Activated CD4-positive, alpha-beta memory T cell treated with anti-CD3 and anti-CD28 coated beads for 36 hours (primary cell): ENCODE results near the gene MVB12B. TPM values are rescaled to one million over a fixed set of nuclear protein-coding genes. Genes with fewer than 3 reads are reported as not detected.
"Not testable (repeated sequence)": the region's sequence is repeated elsewhere in the genome, so short reads cannot be mapped to it uniquely, and the experiment has no call there.

ENCODE experiments used
- CTCF ChIA-PET: fragments of 350-600 bp; sonication (Branson Sonifier 250); formaldehyde crosslinking; loops from one replicate; lab custom pipeline; 2021; ENCODE audit warnings: antibody characterized with exemption, inconsistent platforms; lab: Charles Lee
- POLR2A ChIA-PET: fragments of 350-600 bp; sonication (Branson Sonifier 250); formaldehyde crosslinking; loops from one replicate; lab custom pipeline; 2021; ENCODE audit warnings: antibody characterized with exemption; lab: Charles Lee
- DNase-seq: peaks from one replicate; pipeline ENCODE4 v3.0.0-alpha.2; 2020
- H3K27ac Mint-ChIP-seq: one replicate; pipeline ENCODE4 v1.8.0; 2021; ENCODE audit warnings: mixed read lengths
- H3K27me3 Mint-ChIP-seq: one replicate; pipeline ENCODE4 v1.8.0; 2021; ENCODE audit warnings: mixed read lengths
- H3K36me3 Mint-ChIP-seq: one replicate; pipeline ENCODE4 v1.8.0; 2021; ENCODE audit warnings: mixed read lengths
- H3K4me1 Mint-ChIP-seq: one replicate; pipeline ENCODE4 v1.8.0; 2021; ENCODE audit warnings: low read depth, mixed read lengths
- H3K4me3 Mint-ChIP-seq: one replicate; pipeline ENCODE4 v1.8.0; 2021; ENCODE audit warnings: mild to moderate bottlenecking, mixed read lengths
- H3K9me3 Mint-ChIP-seq: one replicate; pipeline ENCODE4 v1.8.0; 2021; ENCODE audit warnings: mixed read lengths
- intact Hi-C: fragments of 100-400 bp; cut with micrococcal nuclease; formaldehyde crosslinking; loops from one replicate; pipeline ENCODE4 v1.15.1; 2023
- total RNA-seq, 2 experiments: library from RNA; stranded (reverse); gene quantifications; one replicate each; pipeline ENCODE4 v1.2.3, GENCODE V29; 2021

MVB12B gene
- total RNA-seq, 2 experiments from 2014 or later, result 1.1 to 1.4 TPM

- CTCF ChIA-PET, result interaction anchor here (2.7 to 5.7 kb wide), 2 partner anchors 27 to 32 kb away, joined by 7 to 20 read pairs; no protein-coding TSS in a partner anchor
- no peaks in the 10 kb centered on the region for H3K9me3 Mint-ChIP-seq
- intact Hi-C loops, result no loop called here
- H3K4me1 Mint-ChIP-seq, result no peaks in the 10 kb centered on the region
- peaks cover 4% of the 10 kb centered on the region for H3K27me3 Mint-ChIP-seq
- H3K4me3 Mint-ChIP-seq, result no peak overlapping the region
- no peak overlapping the region for H3K27ac Mint-ChIP-seq
- POLR2A ChIA-PET, result no interaction called here
- no peaks in the 10 kb centered on the region for H3K36me3 Mint-ChIP-seq
- no peak for DNase-seq
These were observed 204.5 kb downstream of the MVB12B start for GRCh38 chr9:126531035-126531571.

- ChIA-PET POLR2A (no interaction called here), CTCF (interaction anchor here (2.7 to 5.7 kb wide), 2 partner anchors 26 to 33 kb away, joined by 7 to 20 read pairs; no protein-coding TSS in a partner anchor)
- no peaks in the 10 kb centered on the region for H3K9me3 Mint-ChIP-seq
- H3K27me3 Mint-ChIP-seq, result peaks cover 4% of the 10 kb centered on the region
- intact Hi-C loops, result no loop called here
- no peaks in the 10 kb centered on the region for H3K36me3 Mint-ChIP-seq
- H3K4me3 Mint-ChIP-seq, result no peak overlapping the region
- no peak overlapping the region for H3K27ac Mint-ChIP-seq
- DNase-seq, result no peak
- no peaks in the 10 kb centered on the region for H3K4me1 Mint-ChIP-seq
These were observed 205.0 kb downstream of the MVB12B start for GRCh38 chr9:126531591-126531990.

GRCh38 chr9:126532019-126532462 is 205.4 kb downstream of the MVB12B start:
- intact Hi-C loops, result no loop called here
- Mint-ChIP-seq H3K27ac (no peak overlapping the region), H3K4me1 (no peaks in the 10 kb centered on the region), H3K9me3 (no peaks in the 10 kb centered on the region), H3K4me3 (no peak overlapping the region), H3K27me3 (peaks cover 4% of the 10 kb centered on the region), H3K36me3 (no peaks in the 10 kb centered on the region)
- ChIA-PET POLR2A (no interaction called here), CTCF (interaction anchor here (1.3 to 5.7 kb wide), 3 partner anchors 26 to 174 kb away, joined by 3 to 20 read pairs (median 7); no protein-coding TSS in a partner anchor)
- no peak for DNase-seq

GRCh38 chr9:126532489-126532888 is 205.9 kb downstream of the MVB12B start:
- ChIA-PET CTCF (interaction anchor here (1.3 to 5.7 kb wide), 4 partner anchors 25 to 174 kb away, joined by 3 to 20 read pairs (median 6); no protein-coding TSS in a partner anchor), POLR2A (no interaction called here)
- H3K4me3 Mint-ChIP-seq, result no peak overlapping the region
- no peaks in the 10 kb centered on the region for H3K36me3 Mint-ChIP-seq
- peaks cover 4% of the 10 kb centered on the region for H3K27me3 Mint-ChIP-seq
- no peaks in the 10 kb centered on the region for H3K9me3 Mint-ChIP-seq
- intact Hi-C loops, result no loop called here
- H3K4me1 Mint-ChIP-seq, result no peaks in the 10 kb centered on the region
- H3K27ac Mint-ChIP-seq, result no peak overlapping the region
- no peak for DNase-seq

- intact Hi-C loops, result no loop called here
- no peaks in the 10 kb centered on the region for H3K4me1 Mint-ChIP-seq
- no peak for DNase-seq
- H3K27me3 Mint-ChIP-seq, result peaks cover 7% of the 10 kb centered on the region
- POLR2A ChIA-PET, result interaction anchor here (0.6 kb wide), 1 partner anchor 25 kb away, joined by 3 read pairs; no protein-coding TSS in a partner anchor
- no peaks in the 10 kb centered on the region for H3K9me3 Mint-ChIP-seq
- no peaks in the 10 kb centered on the region for H3K36me3 Mint-ChIP-seq
- H3K27ac Mint-ChIP-seq, result no peak overlapping the region
- CTCF ChIA-PET, result interaction anchor here (1.2 to 5.7 kb wide), 5 partner anchors 19 to 173 kb away, joined by 3 to 20 read pairs (median 5); no protein-coding TSS in a partner anchor
- no peak overlapping the region for H3K4me3 Mint-ChIP-seq
These were observed 206.6 kb downstream of the MVB12B start for GRCh38 chr9:126532951-126533925.

GRCh38 chr9:126533926-126534310 is 207.3 kb downstream of the MVB12B start:
- H3K4me3 Mint-ChIP-seq, result no peak overlapping the region
- peaks cover 11% of the 10 kb centered on the region for H3K27me3 Mint-ChIP-seq
- DNase-seq, result no peak
- no peak overlapping the region for H3K27ac Mint-ChIP-seq
- no peaks in the 10 kb centered on the region for H3K4me1 Mint-ChIP-seq
- no peaks in the 10 kb centered on the region for H3K9me3 Mint-ChIP-seq
- intact Hi-C loops, result no loop called here
- H3K36me3 Mint-ChIP-seq, result no peaks in the 10 kb centered on the region
- ChIA-PET POLR2A (no interaction called here), CTCF (interaction anchor here (1.2 to 5.7 kb wide), 2 partner anchors 20 to 24 kb away, joined by 5 to 20 read pairs; no protein-coding TSS in a partner anchor)

- Mint-ChIP-seq H3K27ac (no peak overlapping the region), H3K4me3 (no peak overlapping the region), H3K36me3 (no peaks in the 10 kb centered on the region), H3K4me1 (no peaks in the 10 kb centered on the region), H3K9me3 (no peaks in the 10 kb centered on the region), H3K27me3 (peaks cover 15% of the 10 kb centered on the region)
- ChIA-PET POLR2A (no interaction called here), CTCF (interaction anchor here (5.7 kb wide), 1 partner anchor 23 kb away, joined by 20 read pairs; no protein-coding TSS in a partner anchor)
- intact Hi-C loops, result no loop called here
- no peak for DNase-seq
These were observed 208.0 kb downstream of the MVB12B start for GRCh38 chr9:126534431-126535186.

- H3K27me3 Mint-ChIP-seq, result peaks cover 19% of the 10 kb centered on the region
- no peak overlapping the region for H3K27ac Mint-ChIP-seq
- H3K4me3 Mint-ChIP-seq, result no peak overlapping the region
- CTCF ChIA-PET, result interaction anchor here (2.1 kb wide), 1 partner anchor 35 kb away, joined by 5 read pairs; no protein-coding TSS in a partner anchor
- POLR2A ChIA-PET, result no interaction called here
- intact Hi-C loops, result no loop called here
- DNase-seq, result no peak
- no peaks in the 10 kb centered on the region for H3K4me1 Mint-ChIP-seq
- H3K36me3 Mint-ChIP-seq, result no peaks in the 10 kb centered on the region
- H3K9me3 Mint-ChIP-seq, result no peaks in the 10 kb centered on the region
These were observed 209.5 kb downstream of the MVB12B start for GRCh38 chr9:126536131-126536530.

GRCh38 chr9:126536841-126537465 is 210.3 kb downstream of the MVB12B start:
- Mint-ChIP-seq H3K9me3 (no peaks in the 10 kb centered on the region), H3K27me3 (peaks cover 20% of the 10 kb centered on the region), H3K4me1 (no peaks in the 10 kb centered on the region), H3K27ac (no peak overlapping the region), H3K36me3 (no peaks in the 10 kb centered on the region), H3K4me3 (no peak overlapping the region)
- CTCF ChIA-PET, result interaction anchor here (2.1 kb wide), 1 partner anchor 36 kb away, joined by 5 read pairs; no protein-coding TSS in a partner anchor
- POLR2A ChIA-PET, result no interaction called here
- no peak for DNase-seq
- intact Hi-C loops, result no loop called here

- CTCF ChIA-PET, result interaction anchor here (0.8 to 1.3 kb wide), 4 partner anchors 19 to 41 kb away, joined by 3 to 6 read pairs (median 4); no protein-coding TSS in a partner anchor
- H3K4me3 Mint-ChIP-seq, result no peak overlapping the region
- H3K4me1 Mint-ChIP-seq, result no peaks in the 10 kb centered on the region
- H3K27ac Mint-ChIP-seq, result no peak overlapping the region
- intact Hi-C loops, result no loop called here
- no peaks in the 10 kb centered on the region for H3K9me3 Mint-ChIP-seq
- H3K27me3 Mint-ChIP-seq, result peaks cover 20% of the 10 kb centered on the region
- POLR2A ChIA-PET, result no interaction called here
- no peak for DNase-seq
- H3K36me3 Mint-ChIP-seq, result no peaks in the 10 kb centered on the region
These were observed 211.9 kb downstream of the MVB12B start for GRCh38 chr9:126538550-126538949.

- H3K4me3 Mint-ChIP-seq, intact Hi-C loops, H3K9me3 Mint-ChIP-seq, H3K4me1 Mint-ChIP-seq, H3K36me3 Mint-ChIP-seq, H3K27ac Mint-ChIP-seq, POLR2A ChIA-PET, DNase-seq: not testable (repeated sequence)
- CTCF ChIA-PET, result interaction anchor here (0.9 to 1.9 kb wide), 2 partner anchors 17 to 39 kb away, joined by 3 to 9 read pairs; no protein-coding TSS in a partner anchor
- peaks cover 16% of the 10 kb centered on the region for H3K27me3 Mint-ChIP-seq
These were observed 213.8 kb downstream of the MVB12B start for GRCh38 chr9:126540398-126540797.
